D721Med (cell line): ENCODE results near the gene IL24.

Experiments
- DNase-seq: peaks from one replicate; pipeline ENCODE4 v3.0.0; 2011; ENCODE audit warnings: low spot score; ENCODE audit not compliant: insufficient read length
- FAIRE-seq: peaks from 2 replicates; lab custom pipeline; 2011; peaks lifted over from hg19 to GRCh38; lab: Jason Lieb, UNC
- CTCF ChIP-seq: IDR thresholded peaks from 2 replicates; pipeline ENCODE4 v1.5.1; 2012; ENCODE audit warnings: mild to moderate bottlenecking, control low read depth; ENCODE audit not compliant: insufficient read depth; ENCODE audit errors: missing control alignments

Gene IL24

GRCh38 chr1:206939131-206939530 lies 41.9 kb downstream of the IL24 start:
- TF ChIP-seq CTCF = no peak
- FAIRE-seq = no peak
- DNase-seq = no peak

- DNase-seq (no peak), FAIRE-seq (no peak)
- TF ChIP-seq CTCF = no peak
Measured at GRCh38 chr1:206939841-206940587, 42.8 kb downstream of the IL24 start.

GRCh38 chr1:206940588-206940936 lies 43.3 kb downstream of the IL24 start:
- FAIRE-seq = no peak
- TF ChIP-seq CTCF = no peak
- DNase-seq = no peak

GRCh38 chr1:206941766-206942418 lies 44.6 kb downstream of the IL24 start:
- TF ChIP-seq CTCF = no peak
- FAIRE-seq = no peak
- no peak for DNase-seq

GRCh38 chr1:206944703-206945102 lies 47.5 kb downstream of the IL24 start:
- TF ChIP-seq CTCF = no peak
- FAIRE-seq (no peak), DNase-seq (no peak)

- no peak for TF ChIP-seq CTCF
- DNase-seq = no peak
- FAIRE-seq = no peak
Measured at GRCh38 chr1:206945779-206946178, 48.5 kb downstream of the IL24 start.

GRCh38 chr1:206946261-206946660 lies 49.0 kb downstream of the IL24 start, which contains the start of gene PIGR:
PIGR (minus strand) TSS chr1:206946466; CDS start chr1:206940531, 5,935 bp downstream.
- DNase-seq (no peak), FAIRE-seq (no peak)
- TF ChIP-seq CTCF = no peak
